Activated CD4-positive, alpha-beta T cell treated with anti-CD3 and anti-CD28 coated beads, Interleukin-2, amount 50 U/mL, for 24 hours (primary cell): Measurements from ENCODE around the gene CNP.

Experiments
- DNase-seq, 2 donors: peaks; one replicate each; pipeline ENCODE4 v3.0.0-alpha.2; 2020; ENCODE audit warnings: low read depth in 1 of 2, low spot score in 1 of 2

CNP gene

DNA sequence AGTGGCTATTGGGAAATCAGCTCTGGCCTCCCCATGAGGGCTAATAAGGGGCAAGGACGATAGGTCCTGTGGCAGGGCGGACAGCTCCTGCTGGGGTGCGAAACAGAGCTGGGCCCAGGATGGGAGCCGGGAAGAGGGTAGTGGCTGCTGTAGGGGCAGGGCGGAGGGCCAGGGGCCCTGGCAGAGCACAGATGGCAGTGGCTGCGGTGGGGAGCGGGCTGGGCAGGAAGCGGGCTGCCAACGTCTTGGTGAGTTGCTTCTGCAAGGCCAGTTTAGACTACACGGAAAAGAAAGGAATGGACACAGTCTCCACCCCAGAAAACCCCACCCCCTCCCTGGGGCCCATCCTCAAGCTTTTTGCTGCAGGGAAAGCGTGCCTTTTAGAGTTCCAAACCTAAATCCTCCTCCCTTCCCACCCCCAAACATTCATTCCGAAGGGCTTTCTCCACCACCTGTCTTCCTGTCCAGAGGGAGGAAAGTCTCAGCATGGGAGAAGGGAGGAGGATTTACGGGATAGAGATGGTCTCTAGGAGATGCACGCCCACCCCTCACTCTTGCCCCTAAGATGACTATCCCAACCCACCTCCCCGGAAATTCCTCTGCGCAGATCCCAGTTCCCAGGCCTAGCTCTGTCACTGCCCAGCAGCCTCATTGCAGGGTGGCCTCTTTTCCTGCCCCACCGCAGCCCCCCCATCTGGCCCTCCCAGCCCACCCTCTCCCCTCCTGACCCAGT, 60.4 kb downstream of the CNP start:
- DNase-seq: no peak
